ENCODE data around the gene UBR4.

DNA sequence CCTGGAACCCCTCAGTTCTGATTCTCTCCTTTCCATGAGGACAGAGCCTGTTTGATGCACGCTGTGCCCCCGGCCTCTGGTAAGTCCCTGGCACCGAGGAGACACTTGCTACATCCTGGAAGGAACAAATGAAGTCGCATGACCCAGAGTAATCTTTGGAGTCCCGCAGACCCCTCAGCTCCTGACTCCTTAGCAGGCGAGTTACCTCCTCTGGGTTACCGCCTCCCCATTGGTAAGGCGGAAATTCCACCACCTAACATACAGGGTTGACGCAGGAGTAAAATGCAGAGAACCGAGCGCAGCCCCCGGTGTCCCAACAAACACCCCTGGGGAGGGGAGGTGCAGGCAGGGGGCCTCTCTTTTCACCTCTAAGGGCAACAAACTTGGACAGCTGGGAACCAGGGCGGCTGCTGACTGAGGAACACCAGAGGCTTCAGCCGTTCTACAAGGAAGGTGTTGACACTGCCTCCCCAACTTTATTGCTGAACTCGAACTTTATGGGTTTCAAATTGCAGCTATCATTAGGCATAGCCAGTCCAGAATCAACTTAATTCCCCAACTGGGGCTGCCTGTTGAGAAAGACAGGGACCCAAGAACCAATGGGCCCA lies 138.3 kb downstream of the UBR4 start:
- TF ChIP-seq, protein P1, sequence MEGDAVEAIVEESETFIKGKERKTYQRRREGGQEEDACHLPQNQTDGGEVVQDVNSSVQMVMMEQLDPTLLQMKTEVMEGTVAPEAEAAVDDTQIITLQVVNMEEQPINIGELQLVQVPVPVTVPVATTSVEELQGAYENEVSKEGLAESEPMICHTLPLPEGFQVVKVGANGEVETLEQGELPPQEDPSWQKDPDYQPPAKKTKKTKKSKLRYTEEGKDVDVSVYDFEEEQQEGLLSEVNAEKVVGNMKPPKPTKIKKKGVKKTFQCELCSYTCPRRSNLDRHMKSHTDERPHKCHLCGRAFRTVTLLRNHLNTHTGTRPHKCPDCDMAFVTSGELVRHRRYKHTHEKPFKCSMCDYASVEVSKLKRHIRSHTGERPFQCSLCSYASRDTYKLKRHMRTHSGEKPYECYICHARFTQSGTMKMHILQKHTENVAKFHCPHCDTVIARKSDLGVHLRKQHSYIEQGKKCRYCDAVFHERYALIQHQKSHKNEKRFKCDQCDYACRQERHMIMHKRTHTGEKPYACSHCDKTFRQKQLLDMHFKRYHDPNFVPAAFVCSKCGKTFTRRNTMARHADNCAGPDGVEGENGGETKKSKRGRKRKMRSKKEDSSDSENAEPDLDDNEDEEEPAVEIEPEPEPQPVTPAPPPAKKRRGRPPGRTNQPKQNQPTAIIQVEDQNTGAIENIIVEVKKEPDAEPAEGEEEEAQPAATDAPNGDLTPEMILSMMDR (IDR thresholded peaks at IDR 0.05; ENCODE audit: low read length) = no peak
- TF ChIP-seq EZH2phosphoT487 (IDR thresholded peaks at IDR 0.05; ENCODE audit: low read length) (no peak), EZH2 (optimal IDR thresholded peaks at IDR 0.05; ENCODE audit: low read depth, low read length) (no peak)
